ENCODE data around the gene ABCG4. TPM values are rescaled to one million over a fixed set of nuclear protein-coding genes. Genes with fewer than 3 reads are reported as not detected.

ABCG4 gene
- under 1 TPM in 1 of 2 donors, not detected in 1; 0.85 TPM for total RNA-seq

GRCh38 chr11:119149018-119149785, at the start of gene ABCG4:
Gene ABCG4 (plus strand): TSS chr11:119149052. CDS start chr11:119149966, 914 bp downstream.
- intact Hi-C loops (cut with DNase I) = no loop called here
- no peaks in the 10 kb centered on the region for H3K4me1 ChIP-seq (replicated peaks)
- 1% methylated on average over 54 of the region's 73 CpGs for WGBS
- DNase-seq (ENCODE audit: low spot score) = no peak
- H3K27me3 ChIP-seq (replicated peaks; ENCODE audit: insufficient read depth) = no peaks in the 10 kb centered on the region
- H3K4me3 ChIP-seq = peak within 1 kb of the TSS; percentile 41 to 50
- no peaks in the 10 kb centered on the region for H3K36me3 ChIP-seq
- no peak within 1 kb of the TSS for H3K27ac ChIP-seq
- no peak for TF ChIP-seq POLR2AphosphoS5 (IDR thresholded peaks at IDR 0.05)
- no peak for TF ChIP-seq POLR2A (IDR thresholded peaks at IDR 0.05)
- no peak for TF ChIP-seq CTCF (IDR thresholded peaks at IDR 0.05)
- H3K9me3 ChIP-seq = no peaks in the 10 kb centered on the region

- H3K27me3 ChIP-seq (replicated peaks; ENCODE audit: insufficient read depth) = no peaks in the 10 kb centered on the region
- H3K27ac ChIP-seq = no peak overlapping the region
- WGBS = 78% methylated on average over 6 of the region's 6 CpGs
- no peaks in the 10 kb centered on the region for H3K9me3 ChIP-seq
- no peaks in the 10 kb centered on the region for H3K4me1 ChIP-seq (replicated peaks)
- intact Hi-C loops (cut with DNase I) = loop anchor here (5.0 kb wide), 1 partner anchor 223 kb away; no protein-coding TSS in a partner anchor
- H3K4me3 ChIP-seq = no peak overlapping the region
- peaks cover 0 to 7% of the 10 kb centered on the region in 2 donors for H3K36me3 ChIP-seq
- no peak for TF ChIP-seq POLR2A (IDR thresholded peaks at IDR 0.05)
- no peak for TF ChIP-seq POLR2AphosphoS5 (IDR thresholded peaks at IDR 0.05)
- no peak for TF ChIP-seq CTCF (IDR thresholded peaks at IDR 0.05)
- DNase-seq (ENCODE audit: low spot score) = no peak
Measured at GRCh38 chr11:119099711-119100110, 49.1 kb upstream of the ABCG4 start.

GRCh38 chr11:119100246-119100970, 48.4 kb upstream of the ABCG4 start:
- no peaks in the 10 kb centered on the region for H3K4me1 ChIP-seq (replicated peaks)
- H3K4me3 ChIP-seq = peak overlapping the region in 1 of 2 donors; percentile 72
- peaks cover 0 to 7% of the 10 kb centered on the region in 2 donors for H3K36me3 ChIP-seq
- no peak for DNase-seq (ENCODE audit: low spot score)
- H3K27me3 ChIP-seq (replicated peaks; ENCODE audit: insufficient read depth) = no peaks in the 10 kb centered on the region
- intact Hi-C loops (cut with DNase I) = loop anchor here (5.0 kb wide), 1 partner anchor 222 kb away; no protein-coding TSS in a partner anchor
- peak; percentile 12 for TF ChIP-seq POLR2AphosphoS5 (IDR thresholded peaks at IDR 0.05)
- TF ChIP-seq CTCF (IDR thresholded peaks at IDR 0.05) = peak in 2 of 4 experiments; percentile 12 to 31
- no peak for TF ChIP-seq POLR2A (IDR thresholded peaks at IDR 0.05)
- no peaks in the 10 kb centered on the region for H3K9me3 ChIP-seq
- 45% methylated on average over 11 of the region's 11 CpGs for WGBS
- no peak overlapping the region for H3K27ac ChIP-seq

GRCh38 chr11:119100994-119101758, 47.7 kb upstream of the ABCG4 start:
- peaks cover 0 to 7% of the 10 kb centered on the region in 2 donors for H3K36me3 ChIP-seq
- no peaks in the 10 kb centered on the region for H3K27me3 ChIP-seq (replicated peaks; ENCODE audit: insufficient read depth)
- peak overlapping the region; percentile 87 to 91 for H3K27ac ChIP-seq
- H3K4me1 ChIP-seq (replicated peaks) = no peaks in the 10 kb centered on the region
- H3K9me3 ChIP-seq = no peaks in the 10 kb centered on the region
- WGBS = 2% methylated on average over 29 of the region's 29 CpGs
- H3K4me3 ChIP-seq = peak overlapping the region; percentile 54 to 72
- DNase-seq (ENCODE audit: low spot score) = no peak
- intact Hi-C loops (cut with DNase I) = loop anchor here (5.0 kb wide), 1 partner anchor 221 kb away; no protein-coding TSS in a partner anchor
- peak in 1 of 4 experiments; percentile 5 for TF ChIP-seq CTCF (IDR thresholded peaks at IDR 0.05)
- no peak for TF ChIP-seq POLR2A (IDR thresholded peaks at IDR 0.05)
